GM10248 (cell line): ENCODE results near the gene MAT2A.

Source experiments
- CTCF ChIA-PET: fragments of 300-600 bp; sonication (Branson Sonifier 250); formaldehyde crosslinking; extraction: SDS; loops from one replicate; lab custom pipeline; 2021; ENCODE audit warnings: antibody characterized with exemption; lab: Yijun Ruan, JAX
- POLR2A ChIA-PET: fragments of 350-650 bp; sonication (Branson Sonifier 250); formaldehyde crosslinking; extraction: SDS; loops from one replicate; lab custom pipeline; 2020; ENCODE audit warnings: antibody characterized with exemption; lab: Yijun Ruan, JAX
- DNase-seq: peaks from one replicate; pipeline ENCODE4 v3.0.0; 2012; ENCODE audit errors: extremely low spot score
- TF ChIP-seq, protein P1 (sequence below): IDR thresholded peaks from 2 replicates; pipeline ENCODE4 v1.5.1; 2012; ENCODE audit warnings: mild to moderate bottlenecking, low read depth; ENCODE audit errors: extremely low read depth, missing control alignments, control extremely low read depth

The MAT2A gene

DNA sequence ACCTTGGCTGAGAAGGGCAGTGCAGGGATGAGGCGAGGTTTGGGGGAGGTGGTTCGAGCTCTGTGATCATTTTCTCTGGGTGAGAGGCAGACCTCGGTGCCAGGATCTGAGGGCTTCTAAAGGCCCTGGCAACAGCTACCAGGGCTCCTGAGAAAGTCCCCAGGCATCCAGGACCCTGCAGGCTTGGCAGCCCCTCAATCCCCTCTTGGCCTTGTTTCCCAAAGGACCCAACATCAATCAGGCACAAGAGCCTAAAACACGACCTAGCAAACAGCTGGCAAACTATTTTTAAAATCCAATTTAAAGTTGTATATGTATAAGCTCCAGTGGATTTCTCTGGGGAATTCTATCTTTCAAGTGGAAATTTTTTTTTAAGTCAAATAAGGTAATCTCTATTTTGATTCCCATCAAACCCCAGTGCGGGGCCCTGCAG lies 15.0 kb upstream of the MAT2A start:
- no peak for DNase-seq
- ChIA-PET CTCF (interaction anchor here (1.3 to 1.6 kb wide), 3 partner anchors 9 to 103 kb away, joined by 3 to 5 read pairs (median 3); no protein-coding TSS in a partner anchor), POLR2A (interaction anchor here (1.0 kb wide), 1 partner anchor 32 kb away, joined by 4 read pairs; no protein-coding TSS in a partner anchor)
- TF ChIP-seq, protein P1, sequence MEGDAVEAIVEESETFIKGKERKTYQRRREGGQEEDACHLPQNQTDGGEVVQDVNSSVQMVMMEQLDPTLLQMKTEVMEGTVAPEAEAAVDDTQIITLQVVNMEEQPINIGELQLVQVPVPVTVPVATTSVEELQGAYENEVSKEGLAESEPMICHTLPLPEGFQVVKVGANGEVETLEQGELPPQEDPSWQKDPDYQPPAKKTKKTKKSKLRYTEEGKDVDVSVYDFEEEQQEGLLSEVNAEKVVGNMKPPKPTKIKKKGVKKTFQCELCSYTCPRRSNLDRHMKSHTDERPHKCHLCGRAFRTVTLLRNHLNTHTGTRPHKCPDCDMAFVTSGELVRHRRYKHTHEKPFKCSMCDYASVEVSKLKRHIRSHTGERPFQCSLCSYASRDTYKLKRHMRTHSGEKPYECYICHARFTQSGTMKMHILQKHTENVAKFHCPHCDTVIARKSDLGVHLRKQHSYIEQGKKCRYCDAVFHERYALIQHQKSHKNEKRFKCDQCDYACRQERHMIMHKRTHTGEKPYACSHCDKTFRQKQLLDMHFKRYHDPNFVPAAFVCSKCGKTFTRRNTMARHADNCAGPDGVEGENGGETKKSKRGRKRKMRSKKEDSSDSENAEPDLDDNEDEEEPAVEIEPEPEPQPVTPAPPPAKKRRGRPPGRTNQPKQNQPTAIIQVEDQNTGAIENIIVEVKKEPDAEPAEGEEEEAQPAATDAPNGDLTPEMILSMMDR: no peak

DNA sequence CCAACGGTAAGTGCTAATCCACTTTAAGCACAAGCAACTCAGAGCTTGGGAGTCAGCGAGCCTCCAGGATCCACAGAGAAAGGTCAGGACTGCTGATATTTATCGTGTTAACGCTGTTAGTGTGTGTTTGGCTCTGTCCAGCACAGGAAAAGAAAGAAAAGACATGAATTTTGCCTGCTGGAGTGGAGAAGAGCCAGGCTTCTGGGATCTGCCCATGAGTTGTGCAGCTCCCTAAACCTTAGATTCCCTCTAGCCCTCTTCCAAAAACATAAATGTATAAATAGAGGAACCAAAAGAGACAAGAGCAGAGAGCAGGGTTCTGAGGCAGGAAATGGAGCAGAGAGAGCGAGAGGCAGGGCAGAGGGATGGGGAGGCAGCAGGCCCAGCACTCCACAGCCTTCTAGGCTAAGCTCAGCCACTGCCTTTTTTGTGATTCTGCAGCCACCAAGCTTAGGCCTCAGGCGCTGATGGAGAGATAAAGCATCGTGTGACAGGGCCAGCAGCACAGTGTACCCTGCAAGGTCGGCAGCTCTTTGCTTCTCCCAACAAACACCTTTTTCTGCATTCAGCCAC lies 14.5 kb upstream of the MAT2A start:
- DNase-seq: no peak
- ChIA-PET CTCF (interaction anchor here (1.3 to 1.6 kb wide), 4 partner anchors 9 to 192 kb away, joined by 3 to 5 read pairs (median 4); no protein-coding TSS in a partner anchor), POLR2A (interaction anchor here (1.0 kb wide), 1 partner anchor 33 kb away, joined by 4 read pairs; no protein-coding TSS in a partner anchor)
- TF ChIP-seq, protein P1: no peak

DNA sequence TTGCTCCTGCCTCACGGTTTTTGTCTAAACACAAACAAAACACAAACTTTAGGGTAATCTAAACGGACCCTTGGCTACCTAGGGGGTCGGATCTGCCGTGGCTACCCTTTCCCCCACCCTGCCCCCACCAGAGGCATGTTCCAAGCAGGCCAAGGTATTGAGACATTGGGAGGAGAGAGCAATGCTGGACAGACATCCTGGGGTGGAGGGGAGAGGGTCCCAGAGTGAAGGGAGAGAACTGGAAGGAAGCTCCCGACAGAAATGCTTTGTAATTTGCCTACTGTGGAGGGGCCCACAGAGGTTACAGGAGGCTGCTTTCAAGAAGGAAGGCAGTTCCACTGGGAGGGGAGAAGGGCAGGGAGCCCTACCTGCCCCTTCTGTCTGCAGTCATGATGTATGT lies 13.9 kb upstream of the MAT2A start:
- CTCF ChIA-PET: interaction anchor here (1.3 to 1.6 kb wide), 3 partner anchors 25 to 193 kb away, joined by 3 to 4 read pairs (median 3); no protein-coding TSS in a partner anchor
- POLR2A ChIA-PET: no interaction called here
- TF ChIP-seq, protein P1: no peak
- no peak for DNase-seq

DNA sequence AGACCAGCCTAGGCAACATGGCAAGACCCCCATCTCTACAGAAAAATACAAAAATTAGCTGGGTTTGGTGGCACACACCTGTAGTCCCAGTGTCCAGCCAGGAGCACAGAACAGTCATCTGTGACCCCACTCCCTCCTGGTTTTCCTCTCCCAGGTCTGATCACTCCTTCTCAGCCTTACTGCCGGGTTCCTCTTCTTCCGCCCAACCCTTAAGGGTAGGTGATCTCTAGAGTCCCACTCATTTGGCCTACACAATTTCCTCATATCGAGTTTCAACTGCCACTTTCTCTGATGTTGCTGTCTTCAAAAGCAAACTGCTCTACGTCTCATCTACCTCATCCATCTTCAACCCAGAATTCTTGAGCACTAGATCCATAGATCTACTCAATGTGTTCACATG lies 13.4 kb upstream of the MAT2A start:
- TF ChIP-seq, protein P1: no peak
- POLR2A ChIA-PET: no interaction called here
- CTCF ChIA-PET: interaction anchor here (1.4 to 1.5 kb wide), 2 partner anchors 19 to 193 kb away, joined by 3 to 4 read pairs; no protein-coding TSS in a partner anchor
- no peak for DNase-seq

DNA sequence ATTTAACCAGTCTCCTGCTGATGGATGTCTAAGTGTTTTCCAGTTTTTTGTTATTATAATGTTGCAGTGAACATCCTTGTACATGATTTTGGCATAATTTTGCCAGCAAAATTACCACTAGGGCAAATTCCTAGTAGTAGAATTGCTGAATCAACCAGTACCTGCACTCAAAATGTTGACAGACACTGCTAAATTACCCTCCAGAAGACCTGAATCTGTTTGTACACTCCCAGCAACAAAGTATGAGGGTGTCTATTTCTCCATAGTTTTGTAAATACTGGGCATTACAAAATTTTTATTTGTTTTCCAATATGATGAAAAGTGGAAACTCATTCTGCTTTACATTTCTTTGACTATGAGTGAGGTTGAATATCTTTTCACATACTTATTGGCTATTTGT lies 11.2 kb upstream of the MAT2A start:
- CTCF ChIA-PET: no interaction called here
- TF ChIP-seq, protein P1: no peak
- POLR2A ChIA-PET: no interaction called here
- no peak for DNase-seq

DNA sequence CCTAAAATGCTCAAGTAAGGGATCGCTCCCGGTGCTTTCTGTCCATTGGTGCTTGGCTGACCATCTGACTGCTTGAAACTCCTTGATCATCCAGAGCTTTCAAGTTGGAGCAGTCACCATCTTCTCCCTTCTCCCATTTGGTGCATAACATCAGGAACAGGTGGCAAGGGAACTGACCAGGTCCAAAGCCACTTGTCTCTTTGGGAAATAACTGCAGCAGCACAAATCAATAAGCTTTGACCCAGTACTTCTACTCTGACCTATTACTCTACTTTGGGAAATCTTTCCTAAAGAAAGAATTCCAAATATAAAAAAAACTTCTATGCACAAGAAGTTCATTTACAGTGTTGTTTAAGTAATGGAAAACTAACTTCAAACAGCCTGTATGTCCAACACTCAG lies 10.6 kb upstream of the MAT2A start:
- DNase-seq: no peak
- CTCF ChIA-PET: interaction anchor here (1.5 kb wide), 1 partner anchor 43 kb away, joined by 4 read pairs; no protein-coding TSS in a partner anchor
- TF ChIP-seq, protein P1: no peak
- POLR2A ChIA-PET: no interaction called here
